Tibial nerve (tissue), 3 donors: Measurements from ENCODE around the gene OR8J3.

ENCODE experiments used
- POLR2A ChIP-seq, 2 donors: fragments of 450-650 bp; IDR thresholded peaks; one replicate each; pipeline ENCODE4 v1.6.1; 2017; ENCODE audit warnings: antibody characterized with exemption in 2 of 2, mild to moderate bottlenecking in 2 of 2, moderate library complexity in 2 of 2
- TF ChIP-seq, protein P1 (sequence below), 5 experiments: fragments of 200-600 bp in 3 of 5; fragments of 450-650 bp in 2 of 5; sonication (generic) in 3 of 5; IDR thresholded peaks; one replicate each; pipeline ENCODE4 v1.5.1; 2016 to 2019; ENCODE audit warnings: antibody characterized with exemption in 5 of 5, mild to moderate bottlenecking in 3 of 5, moderate library complexity in 2 of 5

DNA sequence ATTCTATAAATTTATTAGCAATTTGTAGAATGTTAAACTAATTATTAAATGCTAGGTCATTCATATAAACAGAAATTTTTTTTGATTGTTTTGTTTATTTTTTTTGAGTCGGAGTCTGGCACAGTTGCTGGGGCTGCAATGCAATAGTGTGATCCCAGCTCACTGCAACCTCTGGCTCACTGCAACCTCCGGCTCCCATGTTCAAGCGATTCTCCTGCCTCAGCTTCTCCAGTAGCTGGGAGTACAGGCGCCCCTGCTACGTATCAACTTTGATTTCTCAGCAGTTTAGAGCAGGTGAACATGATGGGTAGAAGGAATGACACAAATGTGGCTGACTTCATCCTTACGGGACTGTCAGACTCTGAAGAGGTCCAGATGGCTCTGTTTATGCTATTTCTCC is 17.9 kb downstream of the OR8J3 start, which contains the start of gene OR8H3:
- TF ChIP-seq POLR2A (IDR thresholded peaks at IDR 0.05): no peak
- TF ChIP-seq, protein P1, sequence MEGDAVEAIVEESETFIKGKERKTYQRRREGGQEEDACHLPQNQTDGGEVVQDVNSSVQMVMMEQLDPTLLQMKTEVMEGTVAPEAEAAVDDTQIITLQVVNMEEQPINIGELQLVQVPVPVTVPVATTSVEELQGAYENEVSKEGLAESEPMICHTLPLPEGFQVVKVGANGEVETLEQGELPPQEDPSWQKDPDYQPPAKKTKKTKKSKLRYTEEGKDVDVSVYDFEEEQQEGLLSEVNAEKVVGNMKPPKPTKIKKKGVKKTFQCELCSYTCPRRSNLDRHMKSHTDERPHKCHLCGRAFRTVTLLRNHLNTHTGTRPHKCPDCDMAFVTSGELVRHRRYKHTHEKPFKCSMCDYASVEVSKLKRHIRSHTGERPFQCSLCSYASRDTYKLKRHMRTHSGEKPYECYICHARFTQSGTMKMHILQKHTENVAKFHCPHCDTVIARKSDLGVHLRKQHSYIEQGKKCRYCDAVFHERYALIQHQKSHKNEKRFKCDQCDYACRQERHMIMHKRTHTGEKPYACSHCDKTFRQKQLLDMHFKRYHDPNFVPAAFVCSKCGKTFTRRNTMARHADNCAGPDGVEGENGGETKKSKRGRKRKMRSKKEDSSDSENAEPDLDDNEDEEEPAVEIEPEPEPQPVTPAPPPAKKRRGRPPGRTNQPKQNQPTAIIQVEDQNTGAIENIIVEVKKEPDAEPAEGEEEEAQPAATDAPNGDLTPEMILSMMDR (IDR thresholded peaks at IDR 0.05): no peak
